PC-9 (cell line): ENCODE measurements around the gene PPP4R1.

ENCODE experiments used
- CTCF ChIP-seq: fragments of 200-600 bp; sonication (generic); conservative IDR thresholded peaks from 2 replicates; pipeline ENCODE4 v1.6.1; 2017; ENCODE audit warnings: mixed run types, antibody characterized with exemption, mild to moderate bottlenecking, moderate library complexity
- EZH2 ChIP-seq: fragments of 200-600 bp; sonication (generic); IDR thresholded peaks from 2 replicates; pipeline ENCODE4 v1.8.0; 2017; ENCODE audit warnings: antibody characterized with exemption, low read depth

GRCh38 chr18:9549405-9549804 is 65.0 kb downstream of the PPP4R1 start:
- TF ChIP-seq CTCF: 0 out of 2 replicates have a peak, but pooled peaks have one; percentile 15
- TF ChIP-seq EZH2: no peak
